OCI-LY1 (cell line): ENCODE measurements around the gene PCAT6.

Source experiments
- EZH2 ChIP-seq: fragments of 200-600 bp; sonication (generic), shearing (Covaris generic); IDR thresholded peaks from 2 replicates; pipeline ENCODE4 v1.8.0; 2017; ENCODE audit warnings: borderline replicate concordance, mixed run types, mild to moderate bottlenecking, antibody characterized with exemption, low read length, moderate library complexity, mixed read lengths
- TF ChIP-seq, protein P1 (sequence below): fragments of 200-600 bp; sonication (generic), shearing (Covaris generic); IDR thresholded peaks from 2 replicates; pipeline ENCODE4 v1.5.1; 2017; ENCODE audit warnings: mild to moderate bottlenecking, antibody characterized with exemption, low read length, moderate library complexity, mixed read lengths

DNA sequence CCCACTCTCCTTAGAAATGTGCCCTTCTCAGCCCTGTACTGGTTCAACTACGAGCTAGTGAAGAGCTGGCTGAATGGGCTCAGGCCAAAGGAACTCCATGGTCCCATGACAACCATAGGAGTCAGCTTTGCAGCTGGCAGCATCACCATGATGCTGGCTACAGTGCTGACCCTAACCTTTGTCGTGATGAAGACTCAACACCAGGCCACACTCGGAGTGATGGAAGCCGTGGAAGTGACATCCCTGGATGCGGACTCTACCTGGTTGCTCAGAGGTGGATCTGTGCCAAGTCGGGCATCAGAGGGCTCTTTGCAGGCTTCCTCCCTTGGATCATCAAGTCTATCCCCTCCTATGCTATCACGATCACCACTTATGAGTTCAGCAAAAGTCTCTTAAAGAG is 14.1 kb upstream of the PCAT6 start:
- TF ChIP-seq, protein P1, sequence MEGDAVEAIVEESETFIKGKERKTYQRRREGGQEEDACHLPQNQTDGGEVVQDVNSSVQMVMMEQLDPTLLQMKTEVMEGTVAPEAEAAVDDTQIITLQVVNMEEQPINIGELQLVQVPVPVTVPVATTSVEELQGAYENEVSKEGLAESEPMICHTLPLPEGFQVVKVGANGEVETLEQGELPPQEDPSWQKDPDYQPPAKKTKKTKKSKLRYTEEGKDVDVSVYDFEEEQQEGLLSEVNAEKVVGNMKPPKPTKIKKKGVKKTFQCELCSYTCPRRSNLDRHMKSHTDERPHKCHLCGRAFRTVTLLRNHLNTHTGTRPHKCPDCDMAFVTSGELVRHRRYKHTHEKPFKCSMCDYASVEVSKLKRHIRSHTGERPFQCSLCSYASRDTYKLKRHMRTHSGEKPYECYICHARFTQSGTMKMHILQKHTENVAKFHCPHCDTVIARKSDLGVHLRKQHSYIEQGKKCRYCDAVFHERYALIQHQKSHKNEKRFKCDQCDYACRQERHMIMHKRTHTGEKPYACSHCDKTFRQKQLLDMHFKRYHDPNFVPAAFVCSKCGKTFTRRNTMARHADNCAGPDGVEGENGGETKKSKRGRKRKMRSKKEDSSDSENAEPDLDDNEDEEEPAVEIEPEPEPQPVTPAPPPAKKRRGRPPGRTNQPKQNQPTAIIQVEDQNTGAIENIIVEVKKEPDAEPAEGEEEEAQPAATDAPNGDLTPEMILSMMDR, result no peak
- no peak for TF ChIP-seq EZH2
